GM10847 (cell line): ENCODE data around the gene ARAP3.

Source experiments
- POLR2A ChIP-seq: IDR thresholded peaks from 2 replicates; pipeline ENCODE4 v1.6.1; 2011; ENCODE audit not compliant: insufficient read length; ENCODE audit errors: extremely low read depth

Gene ARAP3

DNA sequence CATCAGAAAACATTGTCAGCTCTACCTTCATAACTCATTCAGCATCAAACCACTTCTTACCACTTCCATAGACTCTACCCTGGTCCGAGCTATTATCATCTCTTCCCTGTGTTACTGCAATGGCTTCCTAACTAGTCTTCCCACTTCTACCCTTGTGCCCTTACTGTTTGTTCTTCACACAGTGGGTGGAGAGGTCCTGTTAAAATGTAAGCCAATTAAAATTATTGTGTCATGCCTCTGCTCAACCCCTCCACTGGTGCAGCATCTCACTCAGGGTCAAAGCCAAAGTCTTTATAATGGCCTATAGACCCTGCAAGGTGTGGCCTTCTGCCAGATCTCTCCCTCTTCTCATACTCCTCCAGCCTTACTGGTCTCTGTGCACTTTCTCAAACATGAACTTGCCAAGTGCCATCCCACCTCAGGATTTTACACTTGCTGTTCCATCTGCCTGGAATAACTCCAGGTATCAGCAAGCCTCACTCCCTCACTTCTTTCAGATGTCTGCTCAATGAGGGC lies 22.8 kb upstream of the ARAP3 start:
- no peak for TF ChIP-seq POLR2A

DNA sequence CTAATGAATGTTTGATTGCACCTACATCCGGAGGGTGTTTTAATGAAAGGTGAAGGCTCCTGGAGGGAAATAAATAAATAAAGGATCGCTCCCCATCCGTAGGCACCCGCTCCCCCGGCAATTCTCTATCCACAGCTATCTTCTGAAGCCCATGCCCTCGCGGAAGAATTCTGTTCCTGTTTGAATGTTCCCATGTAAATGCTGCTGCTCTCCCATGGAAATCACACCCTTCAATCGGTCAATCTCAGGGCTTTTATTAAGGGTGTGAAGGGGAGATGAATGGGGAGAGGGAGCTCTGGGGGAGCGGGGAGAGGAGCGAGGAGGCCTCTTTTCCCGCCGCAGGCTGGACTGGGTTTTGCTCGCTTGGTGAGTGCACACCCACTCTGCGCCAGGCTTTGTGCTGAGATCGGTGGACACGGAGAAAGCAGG lies 21.1 kb upstream of the ARAP3 start:
- TF ChIP-seq POLR2A, result no peak

DNA sequence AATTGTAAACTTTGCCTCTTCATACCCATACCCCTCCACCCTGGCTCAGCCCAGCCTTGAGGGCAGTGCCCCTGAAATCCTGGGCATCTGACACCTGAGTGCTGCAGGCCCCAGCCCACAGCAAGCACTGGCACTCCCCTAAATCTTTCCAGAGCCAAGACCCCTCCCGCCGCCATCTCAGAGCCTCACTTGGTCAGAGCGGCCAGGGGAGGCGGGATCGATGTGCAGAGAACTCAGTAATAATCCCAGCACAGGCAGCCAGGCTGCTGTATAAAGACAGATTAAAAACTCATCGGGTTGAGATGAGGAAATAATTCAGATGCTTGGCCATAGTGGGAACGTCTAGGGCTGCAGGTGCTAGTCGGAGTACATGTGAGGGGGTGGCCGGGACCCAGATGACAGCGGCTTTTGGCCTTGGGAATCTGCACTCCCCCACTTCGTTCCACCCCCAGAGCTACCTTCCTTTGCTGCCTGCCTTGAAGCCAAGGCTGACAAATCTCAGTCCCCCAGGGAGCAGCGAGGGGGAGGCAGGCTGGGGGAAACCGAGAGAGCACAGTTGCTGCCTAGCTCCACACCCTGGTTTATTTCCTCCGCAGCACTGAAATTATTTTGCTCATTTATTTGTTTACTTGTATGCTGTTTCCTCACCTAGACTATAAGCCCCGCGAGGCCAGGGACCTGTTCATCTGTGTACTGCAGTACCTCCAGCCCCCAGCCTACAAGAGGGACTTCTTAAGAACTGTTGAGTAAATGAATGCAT lies 19.5 kb upstream of the ARAP3 start:
- no peak for TF ChIP-seq POLR2A

DNA sequence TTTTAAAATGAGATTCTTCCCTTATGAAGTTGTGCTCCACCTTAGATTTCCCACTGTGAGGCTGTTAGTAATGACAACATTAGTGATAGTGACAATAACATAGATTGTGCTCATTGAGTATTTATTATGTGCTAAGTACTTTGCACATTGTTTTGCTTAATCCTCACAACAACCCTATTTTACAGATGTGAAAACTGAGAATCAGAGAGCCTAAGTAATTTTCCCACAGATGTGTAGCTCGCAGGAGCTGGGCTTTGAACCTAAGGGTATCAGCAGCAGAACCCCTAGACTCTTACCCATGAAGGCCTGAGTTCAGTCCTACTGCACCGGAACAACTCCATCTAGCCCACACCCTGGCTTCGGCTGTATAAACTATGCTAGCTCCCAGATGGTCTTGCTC lies 15.6 kb upstream of the ARAP3 start:
- no peak for TF ChIP-seq POLR2A

DNA sequence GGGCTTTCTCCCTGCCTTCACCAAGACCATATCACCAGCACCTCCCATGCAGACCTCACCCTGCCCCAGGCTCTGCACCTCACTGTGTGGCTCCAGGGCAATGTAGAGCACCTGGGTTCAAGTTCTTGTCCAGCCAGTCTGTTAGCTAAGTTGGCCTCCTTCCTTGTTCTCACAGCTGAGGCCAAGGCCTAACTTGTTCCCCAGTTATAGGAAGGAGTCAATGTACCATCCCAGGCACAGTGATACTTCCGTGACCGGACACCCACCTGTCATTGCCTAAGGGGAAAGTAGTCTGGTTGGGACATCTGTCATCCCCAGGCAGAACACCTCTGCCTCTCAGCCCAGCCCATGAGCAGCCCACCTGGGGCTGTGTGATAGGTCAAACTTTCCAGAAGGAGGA lies 14.4 kb upstream of the ARAP3 start:
- TF ChIP-seq POLR2A, result no peak

DNA sequence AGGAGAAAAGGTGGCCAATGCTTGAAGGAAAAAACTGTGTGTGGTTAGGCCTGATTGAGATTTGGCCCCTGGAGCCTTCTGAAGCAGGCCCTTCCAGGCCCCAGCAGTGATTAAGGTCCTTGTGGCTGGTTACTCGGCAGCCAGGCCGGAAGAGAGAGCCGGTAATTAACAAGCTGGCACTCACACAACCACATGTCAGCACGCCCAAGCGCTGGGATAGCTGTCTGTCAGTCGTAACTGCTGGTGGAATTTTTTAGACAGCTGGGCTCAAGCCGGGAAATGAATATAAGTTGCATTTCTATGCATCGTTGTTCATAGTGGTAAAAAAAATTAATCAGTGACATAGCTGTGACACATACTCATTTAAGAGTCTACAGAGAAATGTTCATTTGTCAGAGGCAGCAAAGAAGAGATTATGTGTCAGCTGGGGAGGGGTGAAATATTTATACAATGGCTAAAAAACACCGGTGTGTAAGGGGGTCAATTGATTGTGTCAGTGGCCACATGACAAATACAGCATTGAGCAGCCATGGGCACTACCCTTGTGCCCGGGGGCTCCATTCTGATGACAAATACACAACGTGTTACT lies 13.7 kb upstream of the ARAP3 start:
- TF ChIP-seq POLR2A, result no peak

DNA sequence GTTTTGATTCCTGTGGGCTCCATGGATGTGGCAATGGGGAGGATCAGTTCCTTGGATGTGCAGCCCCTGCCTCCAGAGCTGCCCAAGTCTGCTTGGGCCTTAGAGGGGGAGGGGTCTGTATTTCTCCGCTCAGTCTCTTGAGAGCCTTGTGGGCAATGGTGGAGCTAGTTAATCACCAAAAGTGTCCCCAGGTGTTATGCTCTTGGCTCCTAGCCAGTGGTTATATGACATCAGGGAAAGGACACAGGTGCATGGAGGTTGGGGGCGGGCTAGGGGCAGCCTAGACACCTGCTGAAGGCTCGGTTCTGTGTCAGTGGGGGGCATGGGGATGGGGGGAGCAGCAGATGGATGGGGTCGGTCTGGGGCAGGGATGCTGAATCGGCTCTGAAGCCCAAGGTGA lies 12.4 kb upstream of the ARAP3 start:
- TF ChIP-seq POLR2A, result no peak

DNA sequence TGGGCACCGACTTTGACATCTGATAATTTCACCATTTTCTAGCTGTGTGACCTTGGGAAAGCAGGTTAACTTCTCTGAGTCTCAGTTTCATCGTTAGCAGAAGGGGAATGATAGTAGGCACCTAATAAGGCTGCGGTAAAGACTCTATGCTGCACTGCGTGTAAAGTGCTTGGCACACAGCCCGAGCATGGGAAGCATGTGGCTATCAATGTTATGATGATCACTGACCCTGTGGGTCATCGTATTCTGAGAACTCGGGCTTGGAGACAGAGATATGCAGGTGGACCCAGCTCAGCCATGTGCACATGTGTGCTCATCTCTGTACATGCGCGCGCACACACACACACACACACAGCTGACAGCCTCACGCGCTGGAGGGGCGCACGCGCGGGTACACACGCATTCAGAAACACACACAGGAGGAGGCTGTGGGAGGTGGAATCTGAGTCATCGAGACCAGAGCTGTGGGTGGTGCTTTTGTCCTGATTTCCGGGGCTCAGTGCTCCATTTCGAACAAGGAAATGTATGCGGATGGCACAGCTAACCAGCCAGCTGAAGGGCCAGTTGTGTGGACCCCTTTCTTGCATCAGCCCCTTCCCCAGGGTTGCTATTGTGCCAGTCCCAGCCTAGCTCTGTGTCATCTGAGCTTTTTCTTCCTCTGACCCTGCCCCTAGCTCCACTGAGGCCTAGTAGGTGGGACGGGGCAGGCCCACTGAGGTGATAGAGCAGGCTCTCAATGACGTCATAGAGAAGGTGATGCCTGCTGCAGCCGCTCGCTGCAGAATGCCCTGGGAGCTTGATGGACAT lies 11.1 kb upstream of the ARAP3 start:
- no peak for TF ChIP-seq POLR2A

DNA sequence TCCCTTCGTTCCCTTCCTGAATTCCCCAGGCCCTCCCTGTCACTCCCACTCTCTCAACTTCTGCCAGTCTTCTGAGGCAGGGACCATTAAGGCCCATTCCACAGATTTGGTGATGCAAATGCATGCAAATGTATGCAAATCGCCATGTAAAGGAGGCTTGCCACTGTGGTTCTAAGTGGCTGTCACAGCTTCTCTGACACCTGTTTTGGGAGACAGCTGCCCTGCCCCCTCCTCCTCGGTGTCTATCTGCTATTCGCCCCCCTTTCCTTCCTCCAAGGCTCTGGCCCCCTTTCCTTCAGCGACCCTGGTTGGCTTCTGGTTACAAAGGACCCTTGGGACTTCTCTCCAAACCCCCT lies 10.5 kb upstream of the ARAP3 start:
- no peak for TF ChIP-seq POLR2A

DNA sequence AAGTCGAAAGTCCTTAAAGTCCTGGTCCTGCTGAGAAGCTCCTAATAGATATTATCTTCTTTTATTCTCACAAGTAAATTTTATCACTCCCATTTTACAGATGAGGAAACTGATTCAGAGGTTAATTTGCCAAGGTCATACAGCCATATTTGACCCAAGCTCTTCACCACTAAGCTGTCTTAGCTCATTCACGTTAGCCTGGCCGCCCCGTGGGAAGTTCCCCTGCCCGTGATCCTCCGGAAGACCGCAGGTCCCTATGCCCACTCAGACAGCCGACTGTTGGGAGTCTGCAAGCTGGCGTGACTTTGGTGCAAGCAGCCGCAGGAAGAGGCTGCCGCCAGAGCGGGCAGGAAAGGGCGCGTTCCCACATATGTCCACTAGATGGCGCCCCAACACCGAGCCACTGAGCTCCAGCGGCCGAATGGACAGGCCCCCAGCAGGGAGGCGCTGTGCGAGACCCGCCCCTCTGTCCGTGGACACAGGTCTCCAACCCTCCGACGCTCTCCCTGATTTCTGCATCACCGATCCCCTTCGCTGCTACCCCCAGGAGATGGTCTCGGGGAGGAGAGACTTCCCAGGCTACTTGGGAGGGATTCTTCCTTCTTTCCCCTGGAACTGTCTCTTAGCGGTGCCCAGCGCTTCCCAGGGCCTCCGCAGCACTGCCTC lies 10.0 kb upstream of the ARAP3 start:
- no peak for TF ChIP-seq POLR2A

DNA sequence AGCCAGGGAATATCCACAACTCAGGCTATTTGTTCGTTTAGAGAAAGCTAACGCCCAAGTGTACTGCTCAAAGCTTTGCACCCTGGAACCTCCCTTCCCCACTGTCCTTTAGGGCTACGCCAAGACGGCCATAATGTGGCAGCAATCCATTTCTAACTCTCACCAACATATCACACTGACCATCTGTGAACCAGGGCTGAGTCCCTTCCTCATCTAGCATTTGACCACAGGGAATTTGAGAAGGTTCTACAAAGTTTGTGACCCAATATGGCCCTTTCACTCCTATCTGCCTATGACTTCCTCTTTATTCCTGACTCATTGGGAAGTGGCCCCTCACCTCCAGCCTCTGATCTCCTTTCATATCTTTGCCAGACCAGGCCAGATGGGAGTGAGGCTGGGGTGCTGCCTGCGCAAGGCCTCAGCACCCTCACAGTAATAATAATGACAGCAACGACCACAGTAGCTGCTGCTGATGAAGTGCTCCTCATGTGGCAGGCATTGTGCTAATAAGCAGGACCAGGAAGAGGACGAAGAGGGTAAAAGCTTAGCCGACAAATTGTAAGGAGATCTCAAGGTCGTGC lies 9.3 kb upstream of the ARAP3 start:
- TF ChIP-seq POLR2A, result no peak

DNA sequence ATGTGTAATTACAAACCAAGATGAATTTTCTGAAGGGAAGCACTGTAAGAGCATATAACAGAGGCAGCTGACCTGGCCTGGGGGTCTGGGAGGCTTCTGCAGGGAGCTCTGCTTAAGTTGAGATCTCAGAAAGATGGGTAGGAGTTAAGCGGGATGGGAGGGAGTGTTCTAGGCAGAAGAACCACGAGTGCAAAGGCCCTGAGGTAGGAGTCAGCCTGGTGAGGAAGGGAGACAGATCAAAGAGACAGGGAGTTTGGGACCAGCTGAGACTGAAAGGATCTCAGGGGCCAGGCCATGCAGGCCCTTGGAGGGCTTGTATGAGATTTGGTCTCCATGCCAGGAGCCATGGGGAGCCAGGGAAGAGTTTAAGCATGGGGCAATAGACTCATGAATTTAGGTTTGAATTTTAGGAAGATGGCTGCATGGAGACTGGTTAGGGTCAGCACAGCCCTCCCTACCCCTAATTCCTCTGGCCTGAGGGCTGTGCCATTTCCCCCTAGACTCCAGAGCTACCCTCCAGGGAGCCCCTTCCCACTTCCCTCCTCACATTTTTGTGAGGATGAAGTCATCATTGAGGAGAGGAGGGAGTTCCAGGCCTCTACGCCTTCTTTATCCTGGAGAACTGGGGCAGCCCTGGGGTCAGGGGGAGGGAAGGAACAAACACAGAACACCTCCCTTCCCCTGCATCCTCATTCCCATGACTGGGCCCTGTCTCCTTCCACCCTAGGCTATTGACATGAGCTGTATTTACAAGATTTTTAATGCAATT lies 4.8 kb upstream of the ARAP3 start:
- no peak for TF ChIP-seq POLR2A

DNA sequence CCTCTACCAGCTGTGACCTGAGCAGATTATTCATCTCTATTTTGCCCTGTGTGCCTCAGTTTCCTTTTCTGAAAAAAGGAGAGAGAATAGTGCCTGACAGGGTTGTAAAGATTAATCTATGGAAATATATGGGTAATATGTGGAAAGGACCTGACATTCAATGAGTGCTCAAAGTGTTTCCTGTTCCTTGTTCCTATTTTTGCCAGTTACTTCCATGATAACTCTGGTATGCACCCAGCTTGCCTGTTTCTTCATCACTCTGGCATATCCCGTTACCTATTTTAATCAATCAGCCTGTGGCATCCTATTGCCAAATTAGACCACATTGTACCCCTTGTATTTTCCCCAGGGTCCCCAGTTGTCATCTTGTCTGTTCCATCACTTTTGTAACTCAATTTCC lies 3.6 kb upstream of the ARAP3 start:
- no peak for TF ChIP-seq POLR2A

DNA sequence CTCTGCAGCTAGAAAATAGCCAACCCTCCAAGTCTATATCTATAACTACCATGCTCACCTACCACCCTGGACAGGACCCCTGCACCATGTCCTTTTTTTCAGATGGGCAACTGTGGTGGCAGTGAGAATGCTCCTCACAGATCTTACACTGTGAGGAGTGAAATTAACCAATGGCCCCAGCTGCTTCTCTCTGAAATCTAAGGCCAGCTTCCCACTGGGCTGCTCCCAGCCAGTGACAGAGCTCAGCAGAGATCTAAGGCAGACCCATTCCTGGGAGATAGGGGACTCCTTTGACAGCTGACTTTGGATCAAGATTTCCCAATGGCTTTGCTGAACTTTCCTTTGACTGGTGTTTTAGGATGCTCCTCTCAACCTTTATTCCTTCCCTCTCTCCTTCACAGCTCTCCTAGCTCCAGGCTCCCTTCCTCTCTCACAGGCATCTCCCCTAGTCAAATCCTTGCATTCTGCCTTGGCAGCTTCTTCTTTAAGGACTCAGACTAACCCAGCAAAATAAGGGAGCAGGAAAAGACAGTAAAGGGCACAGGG lies 1.6 kb upstream of the ARAP3 start:
- TF ChIP-seq POLR2A, result no peak
